Gastrocnemius medialis (tissue), 4 donors: ENCODE results near the gene PNPO. TPM values are rescaled to one million over a fixed set of nuclear protein-coding genes. Genes with fewer than 3 reads are reported as not detected.

Experiments
- ATAC-seq, 2 donors: fragments of 150-250 bp; one replicate each; pipeline ENCODE4 v1.9.1; 2016
- DNase-seq, 2 donors: peaks; one replicate each; pipeline ENCODE4 v3.0.0-alpha.2; 2019
- H3K27ac ChIP-seq, 4 donors: fragments of 200-600 bp; sonication (generic); 1 replicate in 1 of 4; 2 replicates in 3 of 4; pipeline ENCODE4 v1.5.1; 2016 to 2018; ENCODE audit warnings: mild to moderate bottlenecking in 2 of 4, moderate library complexity in 1 of 4
- H3K27me3 ChIP-seq, 3 donors: fragments of 200-600 bp; sonication (generic) in 2 of 3; 1 replicate in 1 of 3; 2 replicates in 2 of 3; pipeline versions ENCODE4 v1.5.1 to v1.6.0; 2016 to 2019; ENCODE audit warnings: mild to moderate bottlenecking in 1 of 3, moderate library complexity in 1 of 3
- H3K36me3 ChIP-seq, 2 donors: fragments of 200-600 bp; sonication (generic) in 1 of 2; one replicate each; pipeline ENCODE4 v1.5.1; 2017 to 2018
- H3K4me1 ChIP-seq, 2 donors: fragments of 200-600 bp; sonication (generic) in 1 of 2; one replicate each; pipeline ENCODE4 v1.5.1; 2016 to 2017; ENCODE audit warnings: mild to moderate bottlenecking in 2 of 2
- H3K4me3 ChIP-seq, 4 donors: fragments of 200-600 bp; sonication (generic) in 3 of 4; 1 replicate in 1 of 4; 2 replicates in 3 of 4; pipeline ENCODE4 v1.5.1; 2016 to 2019; ENCODE audit warnings: mild to moderate bottlenecking in 2 of 4
- H3K9me3 ChIP-seq, 3 donors: fragments of 200-600 bp; sonication (generic) in 2 of 3; 1 replicate in 1 of 3; 2 replicates in 2 of 3; pipeline ENCODE4 v1.5.1; 2016 to 2019
- CTCF ChIP-seq, 5 experiments: fragments of 450-650 bp in 3 of 5; fragments of 200-600 bp in 2 of 5; sonication (generic) in 2 of 5; IDR thresholded peaks in 4 of 5; conservative IDR thresholded peaks in 1 of 5; 1 replicate in 4 of 5; 2 replicates in 1 of 5; pipeline ENCODE4 v1.5.1; 2016 to 2019; ENCODE audit warnings: antibody characterized with exemption in 5 of 5, mild to moderate bottlenecking in 3 of 5, moderate library complexity in 3 of 5
- POLR2A ChIP-seq, 2 donors: fragments of 450-650 bp; IDR thresholded peaks; one replicate each; pipeline ENCODE4 v1.6.1; 2017; ENCODE audit warnings: antibody characterized with exemption in 2 of 2, mild to moderate bottlenecking in 2 of 2, moderate library complexity in 2 of 2
- in situ Hi-C, 4 donors: fragments of 200-750 bp; cut with MboI; loops; one replicate each; pipeline versions ENCODE4 v1.15.0 to v1.8.0; 2017; ENCODE audit warnings: low sequenced_read_pairs in 4 of 4
- intact Hi-C: fragments of 100-400 bp; cut with DNase I; formaldehyde crosslinking; loops from one replicate; pipeline ENCODE4 v1.15.1; 2023; ENCODE audit warnings: low total_unique reads
- total RNA-seq, 4 donors: library from RNA; depleted of rRNA; stranded (reverse); fragments of >200 nt; gene quantifications; one replicate each; pipeline versions ENCODE4 v1.1.0 to v1.2.3, GENCODE V29; 2016

The PNPO gene
- total RNA-seq, 4 donors from 2014 or later, result 27.9 to 64.0 (median 41.5) TPM

DNA sequence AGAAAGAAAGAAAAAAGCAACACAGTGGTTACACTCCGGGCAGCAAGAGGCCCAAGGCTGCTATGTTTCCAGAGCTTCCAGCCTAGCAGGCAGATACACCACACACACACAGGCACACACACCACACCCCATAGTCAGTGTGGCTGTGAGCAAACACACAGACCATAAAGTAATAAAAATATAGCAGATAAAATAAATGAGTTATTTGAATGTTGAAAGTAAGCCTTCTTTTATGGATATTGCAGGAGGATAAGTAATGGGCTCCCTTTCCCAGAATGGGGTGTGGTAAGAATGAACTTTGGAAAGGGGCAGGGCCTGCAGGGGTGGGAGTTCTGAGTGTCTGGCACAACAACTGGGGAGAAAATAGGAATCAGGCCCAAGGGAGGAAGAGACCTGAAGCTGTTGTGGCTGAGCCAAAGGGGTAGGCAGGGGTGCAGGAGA is 24.7 kb downstream of the PNPO start:
- intact Hi-C loops (no loop called here), in situ Hi-C loops (loop anchor here in 2 of 4 donors (10.0 kb wide), 1 partner anchor 121 kb away; the partner anchor contains the start of gene SCRN2 (in 2 of the 2))
- DNase-seq (no peak), ATAC-seq (no peak)
- Histone ChIP-seq H3K4me1 (peaks cover 0 to 3% of the 10 kb centered on the region in 2 donors), H3K36me3 (no peaks in the 10 kb centered on the region), H3K4me3 (no peak overlapping the region), H3K27me3 (no peaks in the 10 kb centered on the region), H3K27ac (no peak overlapping the region), H3K9me3 (no peaks in the 10 kb centered on the region)
- no peak for TF ChIP-seq POLR2A (IDR thresholded peaks at IDR 0.05)
- TF ChIP-seq CTCF (IDR thresholded peaks at IDR 0.05 in 4 of 5, conservative IDR thresholded peaks at IDR 0.05 in 1 of 5), result no peak

GRCh38 chr17:47967607-47968252 is 26.4 kb downstream of the PNPO start:
- H3K27ac ChIP-seq, result no peak overlapping the region
- TF ChIP-seq POLR2A (IDR thresholded peaks at IDR 0.05) (no peak), CTCF (IDR thresholded peaks at IDR 0.05 in 4 of 5, conservative IDR thresholded peaks at IDR 0.05 in 1 of 5) (no peak)
- H3K9me3 ChIP-seq, result no peaks in the 10 kb centered on the region
- intact Hi-C loops, result no loop called here
- H3K36me3 ChIP-seq, result no peaks in the 10 kb centered on the region
- ATAC-seq (no peak), DNase-seq (no peak)
- no peaks in the 10 kb centered on the region for H3K27me3 ChIP-seq
- in situ Hi-C loops, result loop anchor here in 2 of 4 donors (10.0 kb wide), 1 partner anchor 123 kb away; the partner anchor contains the start of gene SCRN2 (in 2 of the 2)
- H3K4me3 ChIP-seq, result no peak overlapping the region
- H3K4me1 ChIP-seq, result peaks cover 6 to 18% of the 10 kb centered on the region in 2 donors

DNA sequence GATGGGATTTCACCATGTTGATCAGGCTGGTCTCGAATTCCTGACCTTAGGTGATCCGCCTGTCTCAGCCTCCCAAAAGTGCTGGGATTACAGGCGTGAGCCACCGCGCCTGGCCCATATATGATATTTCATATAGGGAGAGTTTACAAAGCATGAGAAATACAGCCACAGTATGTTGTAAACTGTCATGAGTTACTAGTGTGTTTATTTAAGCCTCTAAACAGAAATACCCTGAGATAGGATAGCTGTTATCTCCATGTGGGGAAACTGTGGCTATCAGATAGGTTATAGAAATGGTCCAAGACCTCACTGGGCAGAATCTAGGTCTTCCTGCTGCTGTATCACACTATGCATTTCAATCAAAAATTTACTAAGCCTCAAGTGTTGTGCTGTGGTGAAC is 27.5 kb downstream of the PNPO start:
- no peak for ATAC-seq
- H3K4me3 ChIP-seq, result no peak overlapping the region
- peaks cover 0 to 5% of the 10 kb centered on the region in 2 donors for H3K36me3 ChIP-seq
- no peak for DNase-seq
- in situ Hi-C loops, result loop anchor here in 2 of 4 donors (10.0 kb wide), 1 partner anchor 124 kb away; the partner anchor contains the start of gene SCRN2 (in 2 of the 2)
- TF ChIP-seq POLR2A (IDR thresholded peaks at IDR 0.05) (no peak), CTCF (IDR thresholded peaks at IDR 0.05 in 4 of 5, conservative IDR thresholded peaks at IDR 0.05 in 1 of 5) (no peak)
- H3K9me3 ChIP-seq, result no peaks in the 10 kb centered on the region
- no peak overlapping the region for H3K27ac ChIP-seq
- H3K4me1 ChIP-seq, result peaks cover 6 to 18% of the 10 kb centered on the region in 2 donors
- no peaks in the 10 kb centered on the region for H3K27me3 ChIP-seq
- intact Hi-C loops, result no loop called here

- ATAC-seq, result peak in 1 of 2 donors; percentile 11
- DNase-seq, result no peak
- in situ Hi-C loops (loop anchor here in 2 of 4 donors (10.0 kb wide), 1 partner anchor 125 kb away; the partner anchor contains the start of gene SCRN2 (in 2 of the 2)), intact Hi-C loops (loop anchor here (1.0 to 2.0 kb wide), 5 partner anchors 21 to 139 kb away; partner anchors contain the start of genes LRRC46, MRPL10 and SCRN2)
- TF ChIP-seq CTCF (IDR thresholded peaks at IDR 0.05 in 4 of 5, conservative IDR thresholded peaks at IDR 0.05 in 1 of 5) (no peak), POLR2A (IDR thresholded peaks at IDR 0.05) (no peak)
- peaks cover 0 to 17% of the 10 kb centered on the region in 2 donors for H3K36me3 ChIP-seq
- H3K4me3 ChIP-seq, result peak overlapping the region; percentile 32 to 100 (median 47)
- no peaks in the 10 kb centered on the region for H3K9me3 ChIP-seq
- H3K27ac ChIP-seq, result peak overlapping the region; percentile 32 to 46 (median 37)
- H3K27me3 ChIP-seq, result no peaks in the 10 kb centered on the region
- peaks cover 6 to 18% of the 10 kb centered on the region in 2 donors for H3K4me1 ChIP-seq
These were observed 28.8 kb downstream of the PNPO start for GRCh38 chr17:47969930-47970724.
